DMS79 (cell line): ENCODE measurements around the gene MTERF1.
A peak's percentile ranks its signal among the peaks of the same experiment; 100 is the strongest.
"Not testable (repeated sequence)": the region's sequence is repeated elsewhere in the genome, so short reads cannot be mapped to it uniquely, and the experiment has no call there.

Experiments used
- DNase-seq: peaks from one replicate; lab custom pipeline; 2025; lab: John Stamatoyannopoulos, UW

MTERF1 gene

GRCh38 chr7:91880413-91881241, at the start of gene MTERF1:
Gene MTERF1 (minus strand): TSS chr7:91880702. CDS start chr7:91880083, 619 bp downstream.
- peak; percentile 78 for DNase-seq

- no peak for DNase-seq
These were observed 49.0 kb upstream of the MTERF1 start for GRCh38 chr7:91929463-91929862.

GRCh38 chr7:91927912-91928311, 47.4 kb upstream of the MTERF1 start:
- no peak for DNase-seq

- DNase-seq, result no peak
These were observed 42.4 kb upstream of the MTERF1 start for GRCh38 chr7:91922857-91923256.

- DNase-seq, result no peak
These were observed 37.9 kb upstream of the MTERF1 start for GRCh38 chr7:91918356-91918755.

GRCh38 chr7:91916051-91916440, 35.5 kb upstream of the MTERF1 start:
- DNase-seq, result no peak

- DNase-seq, result no peak
These were observed 35.0 kb upstream of the MTERF1 start for GRCh38 chr7:91915401-91916050.

- no peak for DNase-seq
These were observed 33.1 kb upstream of the MTERF1 start for GRCh38 chr7:91913612-91914011.

GRCh38 chr7:91912494-91912893, 32.0 kb upstream of the MTERF1 start:
- DNase-seq, result no peak

GRCh38 chr7:91911121-91911520, 30.6 kb upstream of the MTERF1 start:
- no peak for DNase-seq

- DNase-seq, result no peak
These were observed 29.7 kb upstream of the MTERF1 start for GRCh38 chr7:91910171-91910570.

- DNase-seq, result no peak
These were observed 19.1 kb upstream of the MTERF1 start for GRCh38 chr7:91899563-91899962.

GRCh38 chr7:91898240-91898992, 17.9 kb upstream of the MTERF1 start:
- no peak for DNase-seq

GRCh38 chr7:91894781-91895480, 14.4 kb upstream of the MTERF1 start:
- DNase-seq, result no peak

- not testable (repeated sequence) for DNase-seq
These were observed 13.2 kb upstream of the MTERF1 start for GRCh38 chr7:91893699-91894098.

- no peak for DNase-seq
These were observed 12.4 kb upstream of the MTERF1 start for GRCh38 chr7:91892821-91893340.

GRCh38 chr7:91892099-91892705, 11.7 kb upstream of the MTERF1 start:
- DNase-seq, result no peak

GRCh38 chr7:91888271-91889175, 8.0 kb upstream of the MTERF1 start:
- DNase-seq, result not testable (repeated sequence)

- not testable (repeated sequence) for DNase-seq
These were observed 7.1 kb upstream of the MTERF1 start for GRCh38 chr7:91887336-91888213.
